Naive thymus-derived CD8-positive, alpha-beta T cell (primary cell): ENCODE measurements around the gene ARHGDIG. TPM values are rescaled to one million over a fixed set of nuclear protein-coding genes. Genes with fewer than 3 reads are reported as not detected.
"Not testable (repeated sequence)": the region's sequence is repeated elsewhere in the genome, so short reads cannot be mapped to it uniquely, and the experiment has no call there.

Experiments used
- ATAC-seq, 2 donors: fragments of 150-1000 bp; cut with Tn5 transposase in 1 of 2; sonication (Bioruptor Pico), chemical (Tn5 transposase) in 1 of 2; 1 replicate in 1 of 2; 2 replicates in 1 of 2; pipeline ENCODE4 v1.10.0; 2021; ENCODE audit warnings: mild to moderate bottlenecking in 2 of 2, moderate library complexity in 2 of 2
- POLR2A ChIA-PET: fragments of 350-600 bp; sonication (Branson Sonifier 250); formaldehyde crosslinking; loops from one replicate; lab custom pipeline; 2021; ENCODE audit warnings: antibody characterized with exemption; lab: Charles Lee
- DNase-seq, 10 donors: peaks; one replicate each; pipeline versions ENCODE4 v3.0.0 to v3.0.0-alpha.2; 2020 to 2022
- H3K27ac Mint-ChIP-seq, 10 donors: one replicate each; pipeline ENCODE4 v1.8.0; 2020 to 2022; ENCODE audit warnings: mild to moderate bottlenecking in 10 of 10, mixed read lengths in 10 of 10, moderate library complexity in 4 of 10, inconsistent platforms in 1 of 10
- H3K27me3 Mint-ChIP-seq, 5 donors: one replicate each; pipeline ENCODE4 v1.8.0; 2021 to 2022; ENCODE audit warnings: mixed read lengths in 5 of 5
- H3K36me3 Mint-ChIP-seq, 3 donors: one replicate each; pipeline ENCODE4 v1.8.0; 2020 to 2022; ENCODE audit warnings: mixed read lengths in 3 of 3, mild to moderate bottlenecking in 2 of 3, inconsistent platforms in 1 of 3
- H3K4me1 Mint-ChIP-seq, 4 donors: one replicate each; pipeline ENCODE4 v1.8.0; 2021 to 2022; ENCODE audit warnings: mixed read lengths in 4 of 4
- H3K4me3 Mint-ChIP-seq, 10 donors: one replicate each; pipeline ENCODE4 v1.8.0; 2020 to 2022; ENCODE audit warnings: mild to moderate bottlenecking in 10 of 10, mixed read lengths in 10 of 10, moderate library complexity in 6 of 10, inconsistent platforms in 1 of 10
- H3K9me3 Mint-ChIP-seq, 9 donors: one replicate each; pipeline ENCODE4 v1.8.0; 2020 to 2022; ENCODE audit warnings: mixed read lengths in 9 of 9, mild to moderate bottlenecking in 3 of 9, inconsistent platforms in 1 of 9, moderate library complexity in 1 of 9
- polyA plus RNA-seq, 3 donors: library from polyadenylated mRNA; unstranded; fragments of 300-500 nt; fragmentation: Illumina TruSeq; gene quantifications; one replicate each; pipeline ENCODE4 v1.2.3, GENCODE V29; 2021
- total RNA-seq, 8 experiments: library from RNA in 2 of 8; stranded (reverse) in 2 of 8; gene quantifications; one replicate each; pipeline ENCODE4 v1.2.3 and lab custom pipeline; 2021 to 2026

ARHGDIG gene
- total and polyA plus RNA-seq, 5 experiments from 2014 or later: 0.68 TPM; not detected in 4

DNA sequence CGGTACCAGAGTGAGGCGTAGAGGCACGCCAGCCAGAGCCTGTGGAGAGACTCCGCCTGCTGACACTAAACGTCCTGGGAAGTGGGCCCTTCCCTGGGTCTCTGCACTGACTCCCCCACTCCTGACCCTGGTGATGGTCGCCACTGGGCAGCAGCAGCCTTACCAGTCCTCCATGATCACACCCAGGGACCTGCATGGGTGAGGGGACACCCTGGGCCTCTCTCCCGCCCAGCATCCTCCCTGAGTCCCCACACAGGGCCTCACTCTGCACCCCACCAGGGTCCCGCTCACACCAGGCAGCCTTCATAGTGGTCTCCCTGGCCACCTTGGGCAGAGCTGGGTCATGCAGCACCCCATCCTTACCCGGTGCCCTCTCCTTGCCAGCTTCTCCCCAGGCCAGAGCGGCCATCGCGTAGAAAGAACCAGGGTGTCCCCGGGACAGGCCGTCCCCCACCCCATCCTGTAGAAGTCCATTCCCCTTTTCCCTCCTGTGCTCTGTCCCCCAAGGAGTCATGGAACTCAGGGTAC, 15.3 kb upstream of the ARHGDIG start:
- POLR2A ChIA-PET: interaction anchor here (1.8 kb wide), 1 partner anchor 137 kb away, joined by 4 read pairs; the partner anchor contains the start of gene DECR2
- peaks cover 0 to 6% (median under 1%) of the 10 kb centered on the region in 4 donors for H3K4me1 Mint-ChIP-seq
- no peak for DNase-seq

DNA sequence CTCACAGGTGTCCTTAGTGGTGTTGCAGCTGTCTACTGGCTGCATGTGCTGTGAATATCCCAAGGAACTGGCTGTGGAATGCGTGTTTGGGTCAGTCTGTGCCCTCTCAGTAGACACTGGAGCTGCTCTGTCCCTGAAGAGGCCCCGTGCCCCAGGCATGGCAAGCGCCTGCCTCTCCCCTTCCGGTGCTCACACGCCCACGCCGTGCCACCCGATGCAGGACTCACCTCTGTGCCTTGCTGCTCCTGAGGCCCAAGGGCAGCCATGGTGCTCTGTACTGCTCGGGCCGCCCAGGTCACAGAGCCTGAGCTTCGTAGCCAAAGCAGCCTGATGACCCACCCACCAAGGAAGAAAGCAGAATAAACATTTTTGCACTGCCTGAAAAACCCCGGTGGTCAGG, 14.7 kb upstream of the ARHGDIG start:
- Mint-ChIP-seq H3K27me3 (no peaks in the 10 kb centered on the region), H3K36me3 (peaks cover 0 to 33% (median 6%) of the 10 kb centered on the region in 3 donors), H3K27ac (no peak overlapping the region), H3K9me3 (no peaks in the 10 kb centered on the region), H3K4me3 (no peak overlapping the region), H3K4me1 (peaks cover 0 to 6% (median under 1%) of the 10 kb centered on the region in 4 donors)
- POLR2A ChIA-PET: no interaction called here
- ATAC-seq: no peak
- DNase-seq: no peak

More for the DNA sequence above, 15.3 kb upstream of the ARHGDIG start:
- Mint-ChIP-seq H3K4me3 (no peak overlapping the region), H3K36me3 (peaks cover 0 to 38% (median 8%) of the 10 kb centered on the region in 3 donors), H3K9me3 (no peaks in the 10 kb centered on the region), H3K27ac (no peak overlapping the region), H3K27me3 (no peaks in the 10 kb centered on the region)
- ATAC-seq: no peak

DNA sequence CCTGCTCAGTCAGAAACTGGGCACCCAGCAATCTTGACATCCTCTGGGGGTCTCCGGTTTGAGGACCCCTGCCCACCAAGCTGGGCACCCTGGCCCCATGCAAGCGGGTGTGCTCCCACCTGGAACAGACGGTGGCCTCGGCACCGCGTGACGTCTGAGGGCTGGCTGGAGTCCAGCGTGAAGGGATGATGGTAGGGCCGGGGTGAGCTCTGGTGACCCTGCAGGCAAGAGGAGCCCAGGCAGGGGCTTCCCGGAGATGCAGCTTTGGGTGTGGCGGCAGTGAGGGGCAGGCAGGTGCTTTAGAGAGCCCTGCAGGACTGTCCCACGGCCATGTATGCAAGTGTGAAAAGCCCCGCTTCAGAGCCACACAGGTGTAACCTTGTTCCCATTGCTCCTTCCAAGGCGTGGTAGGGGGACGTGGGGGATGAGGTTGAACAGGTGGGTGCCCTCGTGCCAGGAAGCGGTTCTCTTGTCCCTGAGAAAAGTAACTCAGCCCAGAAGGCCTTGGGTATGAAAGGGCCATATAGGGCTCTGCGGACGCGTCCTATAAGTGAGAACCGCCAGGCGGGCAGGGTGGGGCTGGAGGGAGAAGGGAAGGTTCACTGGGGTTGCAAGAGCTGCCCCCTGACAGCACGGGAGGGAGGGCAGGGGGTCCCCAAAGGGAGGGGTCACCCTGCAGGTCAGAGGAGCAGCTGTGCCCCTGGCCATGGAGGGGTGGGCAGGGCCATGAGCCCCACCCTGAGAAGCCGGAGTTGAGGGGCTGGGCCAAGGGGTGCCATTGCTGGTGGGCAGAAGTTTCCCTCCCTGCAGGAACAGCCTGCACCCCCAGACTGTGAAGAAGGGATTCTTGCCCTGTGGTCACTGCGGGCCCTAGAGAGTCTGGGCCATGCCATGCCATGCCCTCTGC, 13.9 kb upstream of the ARHGDIG start:
- no peak overlapping the region for H3K27ac Mint-ChIP-seq
- DNase-seq: no peak
- no peak for ATAC-seq
- no peak overlapping the region for H3K4me3 Mint-ChIP-seq
- H3K36me3 Mint-ChIP-seq: peaks cover 0 to 25% (median 6%) of the 10 kb centered on the region in 3 donors
- peaks cover 0 to 6% (median under 1%) of the 10 kb centered on the region in 4 donors for H3K4me1 Mint-ChIP-seq
- POLR2A ChIA-PET: no interaction called here
- no peaks in the 10 kb centered on the region for H3K27me3 Mint-ChIP-seq
- H3K9me3 Mint-ChIP-seq: no peaks in the 10 kb centered on the region

DNA sequence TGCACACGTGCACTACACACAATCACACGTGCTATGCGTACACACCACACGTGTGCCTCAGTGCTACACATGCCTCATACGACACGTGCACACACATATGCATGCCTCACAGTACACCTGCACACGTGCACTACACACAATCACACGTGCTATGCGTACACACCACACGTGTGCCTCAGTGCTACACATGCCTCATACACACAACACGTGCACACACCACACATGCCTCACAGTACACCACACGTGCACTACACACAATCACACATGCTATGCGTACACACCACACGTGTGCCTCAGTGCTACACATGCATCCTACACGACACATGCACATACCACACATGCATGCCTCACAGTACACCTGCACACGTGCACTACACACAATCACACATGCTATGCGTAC, 12.8 kb upstream of the ARHGDIG start:
- DNase-seq, H3K4me3 Mint-ChIP-seq, POLR2A ChIA-PET, ATAC-seq, H3K9me3 Mint-ChIP-seq, H3K4me1 Mint-ChIP-seq, H3K27me3 Mint-ChIP-seq: not testable (repeated sequence)
- Mint-ChIP-seq H3K27ac (peak overlapping the region in 1 of 10 donors; percentile 12), H3K36me3 (peaks cover 0 to 14% (median 1%) of the 10 kb centered on the region in 3 donors)

DNA sequence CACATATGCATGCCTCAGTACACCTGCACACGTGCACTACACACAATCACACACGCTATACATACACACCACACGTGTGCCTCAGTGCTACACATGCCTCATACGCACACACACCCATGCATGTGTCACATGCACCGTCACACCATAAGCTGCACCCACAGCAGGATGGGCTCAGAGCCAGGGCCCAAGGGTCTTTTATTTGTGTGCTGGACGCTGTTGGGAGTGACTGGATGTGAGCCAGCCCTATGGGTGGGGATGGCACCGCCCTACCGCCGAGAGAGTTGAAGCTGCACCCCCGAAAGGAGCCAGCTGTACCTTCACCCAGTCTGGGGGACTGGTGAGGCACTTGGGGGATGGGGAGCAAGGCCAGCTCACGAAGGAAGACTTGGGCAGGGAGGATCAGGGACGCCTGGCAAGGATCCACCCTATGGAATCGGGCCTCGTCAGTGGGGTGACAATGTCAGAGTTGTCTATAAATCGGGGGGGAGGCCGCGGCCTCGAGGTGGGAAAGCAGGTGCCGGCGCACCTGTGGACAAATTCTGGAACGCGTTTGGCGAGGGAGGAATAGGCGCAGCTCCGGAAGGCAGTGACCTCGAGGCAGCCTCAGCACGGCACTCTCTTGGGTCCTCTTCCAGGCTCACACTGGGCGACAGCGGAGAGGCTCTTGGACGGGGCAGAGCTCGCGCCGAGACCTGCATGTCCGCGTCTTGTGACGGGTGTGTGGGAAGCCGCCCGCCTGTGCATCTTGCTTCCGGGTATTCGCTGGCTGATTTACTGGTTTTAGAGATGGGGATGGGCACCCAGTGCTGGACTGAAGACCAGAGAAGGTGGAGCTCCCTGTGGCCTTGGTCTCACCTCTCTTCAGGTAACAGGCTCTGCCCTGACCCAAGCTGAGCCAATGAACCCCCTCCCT, 12.0 kb upstream of the ARHGDIG start:
- DNase-seq (no peak), ATAC-seq (no peak)
- H3K4me3 Mint-ChIP-seq: no peak overlapping the region
- H3K27me3 Mint-ChIP-seq: peaks cover 0 to 3% (median 0%) of the 10 kb centered on the region in 5 donors
- H3K27ac Mint-ChIP-seq: peak overlapping the region in 1 of 10 donors; percentile 53
- POLR2A ChIA-PET: no interaction called here
- H3K36me3 Mint-ChIP-seq: peaks cover 0 to 7% (median 0%) of the 10 kb centered on the region in 3 donors
- peaks cover 0 to 6% (median under 1%) of the 10 kb centered on the region in 4 donors for H3K4me1 Mint-ChIP-seq
- no peaks in the 10 kb centered on the region for H3K9me3 Mint-ChIP-seq

DNA sequence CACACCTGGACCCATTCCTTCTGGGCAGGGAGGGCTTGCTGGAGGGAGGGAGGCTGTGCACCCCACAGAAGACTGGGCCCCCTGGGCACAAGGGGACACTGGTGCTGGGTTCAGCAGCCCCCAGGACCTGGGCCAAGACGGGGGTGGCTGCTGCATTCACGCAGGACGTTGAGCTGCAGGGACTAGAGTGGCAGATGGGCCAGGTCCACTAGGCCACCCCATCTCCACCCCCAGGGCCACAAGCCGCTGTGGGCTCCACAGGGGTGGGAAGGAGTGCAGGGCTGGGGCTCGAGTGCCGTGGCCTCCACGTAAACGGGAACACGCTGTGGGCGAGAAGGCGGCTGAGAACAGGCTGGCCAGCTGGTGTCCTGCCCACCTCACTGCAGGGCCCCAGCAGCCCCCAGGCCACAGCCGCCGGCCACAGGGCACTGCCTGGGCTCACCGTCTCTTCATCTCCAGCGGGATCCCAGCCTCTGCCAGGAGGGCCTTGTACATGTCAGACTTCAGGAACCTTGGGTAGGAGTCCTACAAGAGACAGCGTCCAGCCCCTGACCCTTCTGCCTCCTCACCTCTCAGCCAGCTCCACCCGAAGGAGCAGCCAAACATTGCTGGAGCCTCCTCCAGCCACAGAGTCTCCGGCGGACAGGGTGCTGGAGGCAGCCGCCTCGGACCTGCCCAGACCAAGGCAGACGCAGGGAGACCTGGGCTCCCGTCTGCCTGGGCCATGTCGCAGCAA, 11.2 kb upstream of the ARHGDIG start:
- H3K36me3 Mint-ChIP-seq: peaks cover 0 to under 1% (median 0%) of the 10 kb centered on the region in 3 donors
- POLR2A ChIA-PET: interaction anchor here (0.8 kb wide), 1 partner anchor 194 kb away, joined by 3 read pairs; no protein-coding TSS in a partner anchor
- H3K4me3 Mint-ChIP-seq: no peak overlapping the region
- ATAC-seq (no peak), DNase-seq (no peak)
- no peaks in the 10 kb centered on the region for H3K9me3 Mint-ChIP-seq
- H3K27ac Mint-ChIP-seq: no peak overlapping the region
- H3K4me1 Mint-ChIP-seq: peaks cover 0 to 6% (median under 1%) of the 10 kb centered on the region in 4 donors
- peaks cover 0 to 3% (median 0%) of the 10 kb centered on the region in 5 donors for H3K27me3 Mint-ChIP-seq

DNA sequence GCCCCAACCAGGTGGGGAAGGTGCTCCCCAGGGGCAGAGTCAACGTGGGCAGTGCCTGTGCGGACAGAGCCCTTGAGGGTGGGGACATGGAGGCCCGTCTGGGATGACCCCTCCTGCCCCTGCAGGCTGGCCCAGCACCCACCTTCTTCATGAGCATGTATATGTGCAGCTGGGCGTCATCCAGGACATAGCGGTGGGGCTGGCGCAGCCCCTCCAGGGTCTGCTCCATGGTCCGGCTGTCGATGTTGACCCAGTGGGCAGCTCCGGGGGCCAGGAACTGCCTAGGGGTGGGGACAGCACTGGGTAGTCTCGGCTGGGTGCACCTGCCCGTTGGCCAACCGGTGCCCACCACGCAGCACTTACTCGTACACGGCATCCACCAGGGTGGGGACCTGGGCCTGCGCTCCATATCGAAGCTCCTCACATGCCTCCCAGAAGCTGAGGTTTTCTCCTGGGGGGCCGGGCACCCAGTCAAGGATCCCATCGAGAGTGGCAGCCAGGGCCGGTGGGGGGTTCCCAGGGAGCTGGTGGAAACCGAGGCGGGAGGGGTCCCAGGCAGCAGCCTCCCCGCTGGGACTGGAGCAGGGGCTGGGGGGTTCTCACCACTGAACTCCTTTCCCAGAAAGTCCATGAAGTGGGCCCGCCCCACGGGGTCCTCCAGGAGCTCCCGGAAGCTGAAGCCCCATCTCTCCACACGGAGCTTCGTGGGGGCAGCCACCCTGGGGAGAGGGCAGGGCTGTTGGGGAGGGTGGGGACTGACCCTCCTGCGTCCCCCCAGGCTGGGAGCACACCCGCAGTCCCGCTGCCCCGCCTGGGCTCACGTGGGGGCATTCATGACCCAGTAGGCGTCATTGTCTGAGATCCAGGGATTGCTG, 9.8 kb upstream of the ARHGDIG start:
- no peak for DNase-seq
- H3K4me3 Mint-ChIP-seq: no peak overlapping the region
- H3K36me3 Mint-ChIP-seq: no peaks in the 10 kb centered on the region
- ATAC-seq: no peak
- no peak overlapping the region for H3K27ac Mint-ChIP-seq
- peaks cover 0 to 7% (median 0%) of the 10 kb centered on the region in 5 donors for H3K27me3 Mint-ChIP-seq
- H3K4me1 Mint-ChIP-seq: peaks cover 0 to 6% (median 2%) of the 10 kb centered on the region in 4 donors
- POLR2A ChIA-PET: no interaction called here
- H3K9me3 Mint-ChIP-seq: no peaks in the 10 kb centered on the region

DNA sequence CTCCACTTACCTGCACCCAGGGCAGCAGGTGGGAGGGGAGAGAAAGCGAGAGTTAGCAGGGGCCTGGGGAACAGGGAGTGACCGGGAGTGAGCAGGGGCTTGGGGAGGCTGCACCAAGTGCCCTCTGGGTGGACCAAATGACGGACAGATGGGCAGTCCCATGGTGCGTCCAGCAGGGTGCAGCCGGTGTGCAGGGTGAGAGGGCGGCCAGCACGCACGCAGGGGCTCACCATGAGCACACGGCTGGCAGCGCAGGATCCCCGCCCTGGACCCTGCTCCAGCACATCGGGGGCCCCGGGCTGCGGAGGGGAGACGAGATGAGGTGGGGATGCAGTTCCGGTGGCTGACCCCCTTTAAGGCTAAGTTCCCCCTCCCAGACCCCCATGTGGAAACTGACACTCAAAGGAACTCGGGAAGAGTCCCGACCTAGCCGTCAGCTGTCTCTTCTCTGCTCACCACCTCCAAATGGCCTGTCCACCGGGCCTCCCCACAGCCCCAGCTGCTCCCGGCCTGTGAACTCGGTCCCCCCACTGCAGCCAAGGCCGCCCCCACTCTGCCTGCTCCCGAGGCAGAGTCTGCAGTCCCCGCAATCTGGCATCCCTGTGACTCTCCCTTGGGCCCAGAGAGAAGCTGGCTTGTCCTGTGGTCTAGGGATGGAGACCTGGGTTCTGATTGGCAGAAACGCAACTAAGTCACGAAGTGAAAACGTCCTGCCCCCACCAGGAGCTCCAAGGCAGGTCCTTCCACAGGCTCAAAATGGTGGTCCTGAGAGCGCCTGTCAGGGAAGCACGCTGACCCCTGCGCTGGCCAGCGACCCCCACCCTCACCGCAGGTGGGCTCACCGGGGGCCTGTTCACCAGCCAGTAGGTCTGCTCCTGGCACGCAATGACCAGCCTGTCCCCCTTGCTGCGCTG, 7.5 kb upstream of the ARHGDIG start:
- peaks cover 0 to 20% (median 12%) of the 10 kb centered on the region in 5 donors for H3K27me3 Mint-ChIP-seq
- no peaks in the 10 kb centered on the region for H3K9me3 Mint-ChIP-seq
- no peaks in the 10 kb centered on the region for H3K36me3 Mint-ChIP-seq
- no peak overlapping the region for H3K4me3 Mint-ChIP-seq
- H3K27ac Mint-ChIP-seq: peak overlapping the region in 1 of 10 donors; percentile 22
- ATAC-seq: no peak
- DNase-seq: no peak
- POLR2A ChIA-PET: interaction anchor here (0.9 kb wide), 1 partner anchor 37 kb away, joined by 3 read pairs; no protein-coding TSS in a partner anchor
- peaks cover 0 to 9% (median 3%) of the 10 kb centered on the region in 4 donors for H3K4me1 Mint-ChIP-seq

DNA sequence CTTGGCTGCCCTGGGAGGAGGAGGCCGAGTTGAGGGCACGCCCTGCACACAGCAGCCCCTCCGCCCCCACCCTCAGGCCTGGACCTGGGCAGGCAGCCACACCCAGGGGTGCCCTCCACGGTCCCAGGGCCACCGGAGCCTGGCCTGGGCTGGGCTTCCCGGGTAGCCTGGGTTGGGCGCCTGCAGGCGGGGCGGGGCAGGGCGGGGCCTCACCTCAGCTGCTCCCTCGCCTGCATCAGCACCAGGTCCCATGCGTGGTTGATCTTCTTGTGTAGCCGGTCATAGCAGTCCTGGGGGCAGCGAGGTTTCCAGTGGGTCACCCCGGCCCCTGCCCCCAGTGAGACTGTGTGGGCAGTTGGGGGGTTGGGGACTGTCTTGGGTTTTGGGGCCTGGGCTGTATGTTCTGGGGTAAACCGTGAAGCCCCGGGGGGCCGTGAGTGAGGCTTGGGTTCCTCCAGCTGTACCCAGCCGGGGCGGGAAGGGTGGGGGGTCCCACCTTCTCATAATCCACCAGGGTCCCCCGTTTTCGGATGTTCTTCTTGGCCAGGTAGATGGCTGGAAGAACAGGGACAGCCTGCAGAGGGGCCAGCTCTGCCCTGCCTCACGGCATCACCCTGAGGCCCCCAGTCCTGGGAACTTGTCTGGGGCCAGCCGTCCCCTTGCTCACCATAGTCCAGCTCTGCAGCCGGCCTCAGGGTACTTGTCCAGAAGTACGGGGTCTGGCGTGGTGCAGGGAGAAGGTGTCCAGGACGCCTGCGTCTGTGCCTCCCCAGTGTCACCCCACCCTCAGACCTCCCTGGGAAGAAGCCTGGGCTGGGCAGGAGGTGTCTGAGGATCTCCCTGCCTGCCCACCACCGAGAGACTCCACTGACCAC, 6.6 kb upstream of the ARHGDIG start:
- Mint-ChIP-seq H3K4me3 (no peak overlapping the region), H3K36me3 (no peaks in the 10 kb centered on the region), H3K27ac (no peak overlapping the region), H3K27me3 (peaks cover 0 to 24% (median 13%) of the 10 kb centered on the region in 5 donors), H3K9me3 (no peaks in the 10 kb centered on the region), H3K4me1 (peaks cover 0 to 11% (median 4%) of the 10 kb centered on the region in 4 donors)
- ATAC-seq (no peak), DNase-seq (no peak)
- POLR2A ChIA-PET: interaction anchor here (0.9 kb wide), 1 partner anchor 38 kb away, joined by 3 read pairs; no protein-coding TSS in a partner anchor
